NCI-H345 treated with DMSO at 0.1 percent for 48 hours (cell line): ENCODE results near the gene CDH11.

ENCODE experiments used
- DNase-seq: peaks from one replicate; lab custom pipeline; 2025; ENCODE audit not compliant: unreplicated experiment; lab: John Stamatoyannopoulos, UW

Gene CDH11

GRCh38 chr16:65034915-65035314, 86.9 kb downstream of the CDH11 start:
- DNase-seq: no peak

GRCh38 chr16:65032387-65032786, 89.5 kb downstream of the CDH11 start:
- DNase-seq: no peak

- no peak for DNase-seq
Measured at GRCh38 chr16:65024767-65025178, 97.1 kb downstream of the CDH11 start.

DNA sequence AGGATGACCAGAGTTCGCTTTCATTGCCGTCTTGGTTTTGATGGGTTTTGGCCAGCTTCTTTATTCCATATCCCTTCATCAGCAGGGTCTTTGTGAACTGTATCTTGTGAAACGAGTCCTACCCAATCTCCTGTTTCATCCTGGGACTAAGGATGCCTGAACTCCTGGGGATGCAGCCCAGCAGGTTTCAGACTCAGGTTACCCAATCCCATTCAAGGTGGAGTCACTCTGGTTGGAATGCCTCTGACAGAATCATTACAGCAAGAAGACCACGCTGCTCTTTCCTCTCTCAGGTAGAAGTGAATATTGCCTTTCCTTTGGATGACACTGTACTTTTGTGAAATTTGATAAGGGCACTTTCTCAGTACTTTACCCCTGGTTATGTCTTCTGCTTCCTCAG, 98.1 kb downstream of the CDH11 start:
- no peak for DNase-seq

GRCh38 chr16:65021852-65022595, 99.8 kb downstream of the CDH11 start:
- DNase-seq: no peak

- DNase-seq: no peak
Measured at GRCh38 chr16:65016754-65017153, 105.1 kb downstream of the CDH11 start.

DNA sequence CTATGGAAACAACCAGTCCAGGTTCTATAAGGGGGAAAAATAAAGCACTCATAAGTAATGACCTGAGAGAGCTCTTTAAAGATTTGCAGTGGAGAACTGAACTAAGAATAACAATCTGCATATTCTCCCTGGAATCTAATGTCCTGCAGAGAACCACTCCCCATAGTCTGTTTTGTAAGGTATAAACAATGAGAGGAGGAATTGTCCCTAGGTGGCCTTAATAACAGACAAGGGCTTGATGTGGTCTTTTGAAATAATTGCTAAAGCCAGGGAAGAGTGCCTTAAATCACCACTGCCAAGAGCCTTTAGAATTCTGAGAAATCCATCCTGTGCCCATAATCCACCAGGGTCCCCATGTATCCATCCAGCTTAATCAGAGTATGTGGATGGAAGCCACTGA, 106.3 kb downstream of the CDH11 start:
- no peak for DNase-seq

DNA sequence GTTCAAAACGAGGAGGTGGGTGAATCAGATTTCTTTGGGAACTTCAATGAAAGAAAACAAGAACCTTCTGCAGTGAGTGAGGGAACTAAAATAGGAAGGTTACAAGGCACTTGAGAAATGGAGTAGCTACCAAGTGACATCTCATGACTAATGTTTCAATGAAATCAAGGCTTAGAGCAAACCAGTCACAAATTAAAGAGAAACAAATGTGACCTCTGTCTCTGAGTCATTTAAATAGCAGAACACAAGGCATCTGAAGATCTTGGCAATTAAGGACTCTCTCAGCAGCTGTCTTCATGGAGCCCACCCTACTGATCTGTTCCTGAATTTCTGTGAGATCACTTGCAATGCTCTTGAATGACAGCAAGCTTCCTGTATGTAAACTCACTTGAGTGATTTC, 109.5 kb downstream of the CDH11 start:
- DNase-seq: no peak

GRCh38 chr16:65010125-65010524, 111.7 kb downstream of the CDH11 start:
- DNase-seq: no peak

GRCh38 chr16:65005696-65006095, 116.2 kb downstream of the CDH11 start:
- no peak for DNase-seq

GRCh38 chr16:65004570-65004969, 117.3 kb downstream of the CDH11 start:
- no peak for DNase-seq

DNA sequence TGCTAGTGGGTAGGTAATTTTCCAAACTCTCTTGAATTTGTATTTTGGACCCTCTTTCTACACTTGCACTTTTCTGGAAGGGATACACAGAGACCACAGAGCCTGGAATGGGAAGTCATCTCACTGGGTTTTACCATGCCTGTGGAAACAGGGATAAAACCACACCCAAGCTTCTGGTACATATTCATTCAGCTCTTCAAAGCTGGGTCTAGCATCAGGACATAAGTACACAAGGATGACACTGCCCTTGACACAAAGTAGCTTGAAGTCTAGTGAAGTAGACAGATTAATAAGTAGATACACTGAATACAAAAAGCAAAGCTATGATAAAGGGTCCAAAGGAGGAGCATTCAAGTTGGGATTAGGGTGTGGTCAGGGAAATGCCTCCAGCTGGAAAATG, 118.2 kb downstream of the CDH11 start:
- DNase-seq: no peak

DNA sequence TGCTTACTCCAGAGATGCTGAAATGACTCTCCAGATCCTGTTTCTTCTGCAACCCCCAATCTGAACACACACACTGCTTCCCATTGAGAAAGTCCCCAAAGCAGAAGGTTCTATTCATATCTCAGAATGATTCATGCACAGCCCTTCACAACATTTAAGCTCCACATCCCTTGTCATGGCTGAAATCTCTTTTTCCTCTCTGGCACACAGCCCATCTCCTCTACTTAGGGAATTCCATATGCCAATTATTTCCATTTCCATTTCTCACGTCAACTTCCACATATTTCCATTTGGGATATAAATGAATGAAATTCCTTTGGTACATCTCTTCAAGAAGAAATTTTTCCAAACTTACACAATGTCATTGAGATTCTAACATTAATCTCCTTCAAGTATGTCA, 119.6 kb downstream of the CDH11 start:
- DNase-seq: no peak

GRCh38 chr16:65000654-65001053, 121.2 kb downstream of the CDH11 start:
- no peak for DNase-seq

DNA sequence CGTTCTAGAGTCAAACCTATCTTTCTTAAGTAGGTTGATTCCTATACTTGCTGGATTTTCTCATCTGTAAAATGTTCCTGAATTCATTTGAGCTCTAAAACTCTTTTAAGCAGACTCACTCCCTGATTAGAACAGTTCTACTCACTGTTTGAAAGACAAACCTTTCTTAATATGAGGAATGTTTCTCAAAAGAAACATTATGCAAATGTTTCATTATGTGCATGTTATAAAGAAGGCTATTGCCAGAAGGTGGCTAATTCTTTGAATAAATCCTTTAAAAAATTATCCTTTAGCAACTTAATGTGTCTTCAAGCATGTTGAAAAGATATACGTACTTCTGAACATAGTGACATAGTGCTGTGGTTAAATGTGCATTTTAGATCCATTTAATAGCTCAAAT, 124.1 kb downstream of the CDH11 start:
- no peak for DNase-seq

GRCh38 chr16:64997121-64997520, 124.7 kb downstream of the CDH11 start:
- no peak for DNase-seq

- DNase-seq: no peak
Measured at GRCh38 chr16:64996641-64997040, 125.2 kb downstream of the CDH11 start.

GRCh38 chr16:64993464-64993863, 128.4 kb downstream of the CDH11 start:
- DNase-seq: no peak

DNA sequence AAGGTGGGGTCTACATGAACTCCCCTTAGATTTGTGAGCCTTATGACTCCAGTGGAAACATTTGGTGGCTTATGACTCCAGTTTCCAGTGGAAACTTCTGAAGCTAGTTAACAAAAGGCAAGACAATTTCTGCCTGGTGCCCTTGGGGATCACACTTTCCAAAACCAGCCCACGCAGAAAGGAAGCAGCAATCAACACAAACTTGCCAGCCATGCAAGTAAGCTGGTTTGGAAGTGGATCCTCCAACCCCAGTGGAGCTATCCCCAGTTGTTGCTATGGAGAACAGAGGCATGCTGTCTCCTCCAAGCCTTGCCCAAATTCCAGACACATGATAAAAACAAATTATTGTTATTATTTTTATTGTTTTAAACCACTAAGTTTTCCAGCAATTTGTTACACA, 130.9 kb downstream of the CDH11 start:
- DNase-seq: no peak

DNA sequence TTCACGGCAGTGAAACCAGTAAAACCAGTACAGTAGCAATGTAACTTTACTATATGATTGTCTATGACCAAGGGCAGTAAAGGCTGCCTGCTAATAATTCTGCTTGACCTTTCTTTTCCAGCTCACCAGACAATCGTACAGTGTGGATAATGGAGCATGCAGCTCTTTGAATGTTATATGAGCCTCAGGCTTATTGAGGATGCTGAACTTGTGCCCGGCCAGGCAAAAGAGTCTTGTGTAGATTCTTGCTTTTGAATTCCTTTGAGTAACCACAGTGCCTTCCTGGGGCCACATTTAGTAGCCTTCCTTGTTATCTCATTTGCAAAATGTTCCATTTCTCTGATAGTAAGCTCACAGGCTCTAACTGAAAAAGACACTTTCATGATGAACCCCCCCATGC, 131.8 kb downstream of the CDH11 start:
- DNase-seq: no peak

- no peak for DNase-seq
Measured at GRCh38 chr16:64989050-64989449, 132.8 kb downstream of the CDH11 start.

GRCh38 chr16:64983963-64984362, 137.9 kb downstream of the CDH11 start:
- peak; percentile 51 for DNase-seq

DNA sequence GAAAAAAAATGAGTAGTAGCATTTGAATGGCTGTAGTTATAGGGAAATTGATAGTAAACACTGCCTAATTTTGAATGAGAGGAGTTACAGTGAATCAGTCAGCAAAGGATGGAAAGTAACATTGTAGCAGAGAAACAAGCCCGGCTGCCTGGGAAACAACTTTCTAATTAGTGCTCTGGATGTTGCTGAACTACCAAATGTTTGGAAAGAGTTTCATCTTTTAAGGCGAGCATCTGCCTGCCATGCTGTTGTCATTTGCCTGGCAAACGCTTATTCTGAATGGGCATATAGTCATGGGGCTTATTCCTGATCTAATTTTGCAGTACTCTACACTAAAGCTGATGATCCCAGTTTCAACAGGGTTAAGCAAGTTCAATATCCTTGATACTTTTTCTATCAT, 138.6 kb downstream of the CDH11 start:
- no peak for DNase-seq
